ENCODE data around the gene ZSWIM3.

- TF ChIP-seq POLR2A (IDR thresholded peaks at IDR 0.05) (no peak), CTCF (IDR thresholded peaks at IDR 0.05) (no peak)
These were observed 40.5 kb upstream of the ZSWIM3 start for GRCh38 chr20:45816951-45817350.
